Psoas muscle (tissue), 8 donors: ENCODE measurements around the gene GAS2L1. TPM values are rescaled to one million over a fixed set of nuclear protein-coding genes. Genes with fewer than 3 reads are reported as not detected.

Experiments used
- ATAC-seq, 4 donors: fragments of 200-7000 bp; cut with Tn5 transposase; one replicate each; pipeline ENCODE4 v1.9.1; 2020; ENCODE audit warnings: moderate library complexity in 3 of 4, mild to moderate bottlenecking in 2 of 4
- DNase-seq, 2 donors: peaks; one replicate each; pipeline ENCODE4 v3.0.0-alpha.2; 2020
- H3K27ac ChIP-seq: fragments of 200-600 bp; one replicate; pipeline ENCODE4 v1.8.0; 2022
- H3K27me3 ChIP-seq, 3 donors: fragments of 200-600 bp in 1 of 3; one replicate each; pipeline versions ENCODE4 v1.6.1 to v1.8.0; 2013 to 2022; ENCODE audit warnings: low read length in 2 of 3, mild to moderate bottlenecking in 2 of 3, moderate library complexity in 1 of 3; ENCODE audit not compliant: insufficient read depth in 3 of 3
- H3K36me3 ChIP-seq, 2 donors: fragments of 200-600 bp in 1 of 2; one replicate each; pipeline versions ENCODE4 v1.6.1 to v1.8.0; 2013 to 2022; ENCODE audit warnings: low read depth in 1 of 2, mild to moderate bottlenecking in 1 of 2, moderate library complexity in 1 of 2; ENCODE audit not compliant: insufficient read depth in 1 of 2
- H3K4me1 ChIP-seq: fragments of 200-600 bp; one replicate; pipeline ENCODE4 v1.8.0; 2022
- H3K4me3 ChIP-seq: fragments of 200-600 bp; one replicate; pipeline ENCODE4 v1.8.0; 2022; ENCODE audit warnings: mild to moderate bottlenecking
- H3K9me3 ChIP-seq: fragments of 200-600 bp; one replicate; pipeline ENCODE4 v1.8.0; 2022
- WGBS, 3 donors: extraction: QIAGEN DNeasy Blood & Tissue Kit; methylation state at CpG; one replicate each; pipeline versions ENCODE4 v1.1.6 to v1.1.7; 2013; 5-methylcytosine and 5-hydroxymethylcytosine counted together
- intact Hi-C, 2 donors: fragments of 100-400 bp; cut with DNase I; formaldehyde crosslinking; loops; one replicate each; pipeline versions ENCODE4 v1.11.0 to v1.14.2; 2022
- polyA plus RNA-seq, 3 donors: library from polyadenylated mRNA; stranded (reverse); fragments of 200-250 nt; gene quantifications; one replicate each; pipeline ENCODE4 v1.2.3, GENCODE V29; 2013
- total RNA-seq, 4 donors: library from RNA; stranded (reverse); fragmentation: NEBNext Ultra II Directional in 2 of 4; extraction: Animal tissue kit (Norgen Biotek cat#: 25700) in 2 of 4; gene quantifications; one replicate each; pipeline versions ENCODE4 v1.2.1 to v1.2.4, GENCODE V29; 2021 to 2023
- TF ChIP-seq, protein P1 (sequence below): fragments of 200-600 bp; IDR thresholded peaks from one replicate; pipeline ENCODE4 v1.8.0; 2022; ENCODE audit warnings: antibody characterized with exemption
- donor health status: healthy with polysubstance abuse.
- donor health status: DM: no; HTN: no; CAD: no; lungs with moderate emphysema.
- donor health status: Bipolar disorder and iron deficiency.
- donor health status: healthy.
- donor health status: DM: yes; HTN: yes; CAD: no.
- donor health status: DM: no; HTN: no; CAD: no.
- donor health status: DM: no; HTN: no; CAD: no.
- donor health status: DM: yes; HTN: yes; CAD: no.

Gene GAS2L1
- total and polyA plus RNA-seq, 7 donors = 4.6 to 19.8 (median 5.2) TPM

DNA sequence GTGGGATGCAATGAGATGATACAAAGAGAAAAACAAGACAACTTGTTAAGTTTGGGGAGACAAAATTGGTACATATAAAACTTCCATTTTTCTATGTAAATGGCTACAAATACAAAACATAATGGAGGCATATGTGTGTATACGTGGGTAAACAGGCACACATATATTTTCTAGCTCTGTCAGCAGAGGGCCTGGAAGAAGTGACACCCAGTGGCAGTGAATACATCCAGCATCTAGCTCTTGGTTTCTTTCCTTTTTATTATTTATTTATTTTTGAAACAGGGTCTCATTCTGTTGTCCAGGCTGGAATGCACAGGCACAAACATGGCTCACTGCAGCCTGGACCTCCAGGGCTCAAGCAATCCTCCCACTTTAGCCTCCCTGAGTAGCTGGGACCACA is 14.1 kb downstream of the GAS2L1 start:
- Histone ChIP-seq H3K4me1 (no peaks in the 10 kb centered on the region), H3K9me3 (no peaks in the 10 kb centered on the region), H3K4me3 (no peak overlapping the region), H3K27ac (no peak overlapping the region), H3K27me3 (peaks cover 0 to 9% (median 0%) of the 10 kb centered on the region in 3 donors), H3K36me3 (no peaks in the 10 kb centered on the region)
- TF ChIP-seq, protein P1, sequence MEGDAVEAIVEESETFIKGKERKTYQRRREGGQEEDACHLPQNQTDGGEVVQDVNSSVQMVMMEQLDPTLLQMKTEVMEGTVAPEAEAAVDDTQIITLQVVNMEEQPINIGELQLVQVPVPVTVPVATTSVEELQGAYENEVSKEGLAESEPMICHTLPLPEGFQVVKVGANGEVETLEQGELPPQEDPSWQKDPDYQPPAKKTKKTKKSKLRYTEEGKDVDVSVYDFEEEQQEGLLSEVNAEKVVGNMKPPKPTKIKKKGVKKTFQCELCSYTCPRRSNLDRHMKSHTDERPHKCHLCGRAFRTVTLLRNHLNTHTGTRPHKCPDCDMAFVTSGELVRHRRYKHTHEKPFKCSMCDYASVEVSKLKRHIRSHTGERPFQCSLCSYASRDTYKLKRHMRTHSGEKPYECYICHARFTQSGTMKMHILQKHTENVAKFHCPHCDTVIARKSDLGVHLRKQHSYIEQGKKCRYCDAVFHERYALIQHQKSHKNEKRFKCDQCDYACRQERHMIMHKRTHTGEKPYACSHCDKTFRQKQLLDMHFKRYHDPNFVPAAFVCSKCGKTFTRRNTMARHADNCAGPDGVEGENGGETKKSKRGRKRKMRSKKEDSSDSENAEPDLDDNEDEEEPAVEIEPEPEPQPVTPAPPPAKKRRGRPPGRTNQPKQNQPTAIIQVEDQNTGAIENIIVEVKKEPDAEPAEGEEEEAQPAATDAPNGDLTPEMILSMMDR = no peak
- ATAC-seq (no peak), DNase-seq (no peak)
- intact Hi-C loops = no loop called here
- 73 to 81% (median 76%) methylated on average over 1 of the region's 1 CpG for WGBS, 3 donors

DNA sequence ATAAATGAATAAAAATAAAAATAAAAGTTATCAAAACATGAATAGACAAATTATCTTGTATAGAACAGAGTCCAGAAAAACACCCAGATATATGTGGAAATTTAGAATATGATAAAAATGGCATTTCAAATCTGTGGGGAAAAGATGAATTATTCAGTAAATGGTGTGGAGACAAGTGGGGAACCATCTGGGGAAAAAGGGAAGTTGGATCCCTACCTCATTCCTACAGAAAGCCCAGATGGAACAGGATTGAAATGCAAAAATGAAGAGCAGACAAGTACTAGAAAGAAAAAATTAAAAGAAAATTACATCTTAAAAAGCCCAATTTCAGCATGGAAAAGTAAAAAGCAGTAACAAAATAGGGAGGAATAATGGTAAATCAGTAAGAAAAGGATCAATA is 17.2 kb downstream of the GAS2L1 start:
- intact Hi-C loops = no loop called here
- Histone ChIP-seq H3K4me3 (no peak overlapping the region), H3K36me3 (peaks cover 2 to 27% of the 10 kb centered on the region in 2 donors), H3K4me1 (peaks cover 9% of the 10 kb centered on the region), H3K27me3 (no peaks in the 10 kb centered on the region), H3K9me3 (no peaks in the 10 kb centered on the region), H3K27ac (no peak overlapping the region)
- TF ChIP-seq, protein P1 = no peak
- ATAC-seq = no peak
- no peak for DNase-seq

DNA sequence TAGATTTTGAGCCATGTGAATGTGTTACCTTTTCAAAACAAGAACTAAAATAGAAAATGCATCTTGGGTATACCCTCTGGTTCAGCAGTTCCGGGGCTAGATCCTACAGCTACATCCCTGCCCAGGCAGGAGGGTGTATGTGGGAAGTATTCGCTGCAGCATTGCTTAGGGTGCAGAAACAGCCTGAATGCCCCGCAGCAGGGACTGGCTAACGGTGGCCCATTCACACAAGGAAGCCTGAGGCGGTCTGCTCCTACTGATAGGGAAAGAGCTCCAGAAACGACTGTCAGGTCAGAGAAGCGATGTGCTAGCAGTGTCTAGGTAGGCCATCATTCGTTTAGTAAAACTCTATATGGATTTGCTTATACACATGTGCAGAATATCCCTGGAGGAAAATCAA is 18.9 kb downstream of the GAS2L1 start:
- intact Hi-C loops = no loop called here
- Histone ChIP-seq H3K27ac (no peak overlapping the region), H3K36me3 (peaks cover 2 to 28% of the 10 kb centered on the region in 2 donors), H3K4me3 (no peak overlapping the region), H3K4me1 (peaks cover 24% of the 10 kb centered on the region), H3K9me3 (no peaks in the 10 kb centered on the region), H3K27me3 (no peaks in the 10 kb centered on the region)
- ATAC-seq = no peak
- TF ChIP-seq, protein P1 = no peak
- 84 to 89% (median 86%) methylated on average over 8 of the region's 8 CpGs for WGBS, 3 donors
- no peak for DNase-seq

DNA sequence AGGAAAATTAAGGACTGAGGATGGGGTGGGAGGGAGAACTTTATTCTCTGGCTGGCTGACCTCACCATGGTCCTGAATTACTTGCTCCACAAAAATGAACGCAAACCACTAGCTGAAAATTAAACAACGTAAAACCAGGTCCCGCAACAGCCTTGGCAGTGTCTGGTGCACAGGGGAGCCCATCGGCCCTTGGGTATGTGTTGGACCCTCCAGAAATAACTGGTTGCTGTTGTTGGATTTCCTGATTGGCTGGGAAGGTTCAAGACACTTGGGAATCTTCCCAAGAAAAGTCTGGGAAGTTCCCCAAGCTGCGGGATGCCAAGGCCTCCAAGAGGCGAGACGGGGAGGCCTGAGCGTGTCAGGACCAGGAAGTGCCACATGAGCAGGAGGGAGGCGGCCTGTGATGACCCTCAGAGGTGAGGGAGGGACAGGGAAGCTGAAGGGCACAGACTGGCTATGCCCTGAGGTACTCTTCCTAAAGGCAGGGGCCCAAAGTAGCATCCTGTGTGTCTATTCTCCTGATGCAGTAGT is 19.4 kb downstream of the GAS2L1 start:
- TF ChIP-seq, protein P1 = no peak
- intact Hi-C loops = no loop called here
- Histone ChIP-seq H3K4me3 (no peak overlapping the region), H3K9me3 (no peaks in the 10 kb centered on the region), H3K36me3 (peaks cover 2 to 33% of the 10 kb centered on the region in 2 donors), H3K27ac (no peak overlapping the region), H3K4me1 (peaks cover 29% of the 10 kb centered on the region), H3K27me3 (no peaks in the 10 kb centered on the region)
- WGBS, 3 donors = 46 to 61% (median 47%) methylated on average over 9 of the region's 9 CpGs
- ATAC-seq = no peak
- DNase-seq = no peak

DNA sequence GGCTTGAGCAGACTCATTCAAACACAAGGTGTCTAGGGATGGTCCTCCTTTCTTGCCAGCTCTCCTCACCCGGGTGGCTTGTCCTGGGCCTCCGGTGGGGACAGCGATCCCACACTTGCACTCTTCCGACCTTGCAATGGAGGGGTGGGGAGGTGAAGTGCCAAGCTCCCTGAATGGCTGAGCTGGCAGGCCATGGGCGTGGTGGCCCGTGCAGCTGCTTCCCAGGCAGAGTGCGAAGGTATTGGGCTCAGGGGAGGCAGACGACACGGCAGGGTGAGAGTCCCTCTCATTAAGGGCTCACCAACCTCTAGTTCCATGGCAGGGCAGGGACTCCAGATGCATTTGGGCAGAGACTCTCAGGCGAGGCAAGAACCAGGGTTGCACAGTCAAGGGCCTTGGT is 20.0 kb downstream of the GAS2L1 start:
- no peaks in the 10 kb centered on the region for H3K27me3 ChIP-seq
- H3K36me3 ChIP-seq = peaks cover 2 to 39% of the 10 kb centered on the region in 2 donors
- H3K4me1 ChIP-seq = peaks cover 35% of the 10 kb centered on the region
- H3K4me3 ChIP-seq = no peak overlapping the region
- ATAC-seq (no peak), DNase-seq (no peak)
- H3K9me3 ChIP-seq = no peaks in the 10 kb centered on the region
- TF ChIP-seq, protein P1 = no peak
- 81 to 97% (median 83%) methylated on average over 10 of the region's 10 CpGs for WGBS, 3 donors
- no peak overlapping the region for H3K27ac ChIP-seq
- intact Hi-C loops = no loop called here
